K562 (cell line): ENCODE measurements around the gene LTA. TPM values are rescaled to one million over a fixed set of nuclear protein-coding genes. Genes with fewer than 3 reads are reported as not detected.
A peak's percentile ranks its signal among the peaks of the same experiment; 100 is the strongest.

Source experiments
- ATAC-seq: fragments of 200-7000 bp; cut with Tn5 transposase; 3 replicates; pipeline ENCODE4 v1.9.1; 2020; ENCODE audit warnings: moderate library complexity
- BruUV-seq: library from RNA; stranded (reverse); fragments of 400-500 nt; replicated peaks from 2 replicates; lab custom pipeline; 2021; lab: Mats Ljungman, UMichigan
- CTCF ChIA-PET: fragments of 300-600 bp; formaldehyde crosslinking; extraction: SDS; loops from one replicate; lab custom pipeline; 2021; ENCODE audit warnings: low intra/inter-chr PET ratio; lab: Yijun Ruan, JAX
- POLR2A ChIA-PET: fragments of 300-600, 350-650 bp; sonication (Branson Sonifier 250); formaldehyde crosslinking; extraction: SDS; loops from one replicate; lab custom pipeline; 2021; ENCODE audit warnings: antibody characterized with exemption, inconsistent platforms; lab: Yijun Ruan, JAX
- DNase-seq, 4 experiments: peaks; one replicate each; pipeline versions ENCODE4 v3.0.0 to v3.0.0-alpha.2; 2011 to 2018; ENCODE audit warnings: low spot score in 3 of 4, mixed read lengths in 3 of 4; ENCODE audit errors: extremely low read depth in 1 of 4
- FAIRE-seq: peaks from 2 replicates; lab custom pipeline; 2011; peaks lifted over from hg19 to GRCh38; lab: Jason Lieb, UNC
- H2AFZ ChIP-seq: 2 replicates; pipeline ENCODE4 v1.6.0; 2011; ENCODE audit warnings: low read depth, low read length, control low read depth, inconsistent platforms
- H3K27ac ChIP-seq: fragments of 200-600 bp; 3 replicates; pipeline ENCODE4 v1.8.0; 2011; ENCODE audit warnings: low read depth, mild to moderate bottlenecking, control low read depth, inconsistent platforms, low read length, moderate library complexity, mixed read lengths; ENCODE audit errors: extremely low read depth
- H3K27me3 ChIP-seq, 2 experiments: fragments of 300-600 bp in 1 of 2; 2 replicates in 1 of 2; 3 replicates in 1 of 2; pipeline versions ENCODE4 v1.6.0 to v1.8.0; 2011; ENCODE audit warnings: inconsistent platforms in 2 of 2, low read length in 2 of 2, mild to moderate bottlenecking in 1 of 2, mixed read lengths in 1 of 2, moderate library complexity in 1 of 2; ENCODE audit not compliant: control insufficient read depth in 2 of 2, insufficient read depth in 2 of 2
- H3K36me3 ChIP-seq: fragments of 300-600 bp; 3 replicates; pipeline ENCODE4 v1.8.0; 2011; ENCODE audit warnings: mild to moderate bottlenecking, low read length, inconsistent platforms; ENCODE audit not compliant: control insufficient read depth, insufficient read depth
- H3K4me1 ChIP-seq, 2 experiments: fragments of 200-600 bp in 1 of 2; replicated peaks in 1 of 2; 2 replicates in 1 of 2; 3 replicates in 1 of 2; pipeline versions ENCODE4 v1.5.1 to v1.8.0; 2011; ENCODE audit warnings: inconsistent platforms in 2 of 2, low read length in 2 of 2, mild to moderate bottlenecking in 1 of 2, mixed read lengths in 1 of 2, moderate library complexity in 1 of 2; ENCODE audit not compliant: control insufficient read depth in 2 of 2, insufficient read depth in 2 of 2
- H3K4me2 ChIP-seq: 2 replicates; pipeline ENCODE4 v1.6.1; 2011; ENCODE audit warnings: low read length, control low read depth, inconsistent platforms, mixed read lengths; ENCODE audit not compliant: insufficient read depth
- H3K4me3 ChIP-seq: fragments of 200-600 bp; sonication (generic), shearing (Covaris generic); 2 replicates; pipeline ENCODE4 v1.5.1; 2016; ENCODE audit warnings: control low read depth, inconsistent platforms
- H3K79me2 ChIP-seq: fragments of 200-600 bp; 3 replicates; pipeline ENCODE4 v1.8.0; 2011; ENCODE audit warnings: low read length, inconsistent platforms; ENCODE audit not compliant: control insufficient read depth, insufficient read depth
- H3K9ac ChIP-seq, 2 experiments: 2 replicates each; pipeline versions ENCODE4 v1.6.0 to v1.6.1; 2011; ENCODE audit warnings: low read depth in 2 of 2, low read length in 2 of 2, control low read depth in 1 of 2, inconsistent platforms in 1 of 2, mild to moderate bottlenecking in 1 of 2, mixed read lengths in 1 of 2; ENCODE audit not compliant: insufficient read depth in 1 of 2
- H3K9me1 ChIP-seq: one replicate; pipeline ENCODE4 v1.6.0; 2011; ENCODE audit warnings: inconsistent platforms, mild to moderate bottlenecking, low read length, moderate library complexity; ENCODE audit not compliant: control insufficient read depth, insufficient read depth
- H3K9me3 ChIP-seq: replicated peaks from 2 replicates; pipeline ENCODE4 v1.5.1; 2011; ENCODE audit warnings: low read depth, low read length, inconsistent platforms; ENCODE audit not compliant: control insufficient read depth, insufficient read depth
- H4K20me1 ChIP-seq: replicated peaks from 2 replicates; pipeline ENCODE4 v1.6.1; 2011; ENCODE audit warnings: low read length, inconsistent platforms, mixed read lengths; ENCODE audit not compliant: control insufficient read depth, insufficient read depth
- CBFA2T3 ChIP-seq: fragments of 450-650 bp; IDR thresholded peaks from 2 replicates; pipeline ENCODE4 v1.6.1; 2017
- GTF2F1 ChIP-seq: IDR thresholded peaks from 2 replicates; pipeline ENCODE4 v1.6.1; 2011; ENCODE audit warnings: low read depth, low read length, improper control_type of control experiment
- MAZ ChIP-seq, 2 experiments: fragments of 450-650 bp in 1 of 2; sonication (generic) in 1 of 2; formaldehyde crosslinking; IDR thresholded peaks in 1 of 2; conservative IDR thresholded peaks in 1 of 2; 2 replicates each; pipeline versions ENCODE4 v1.4.0 to v1.5.0; 2020; ENCODE audit warnings: mild to moderate bottlenecking in 1 of 2, missing genetic modification reagents in 1 of 2
- XRCC5 ChIP-seq: fragments of 200-400 bp; formaldehyde crosslinking; IDR thresholded peaks from 2 replicates; pipeline ENCODE4 v1.6.1; 2017; ENCODE audit warnings: low read depth, mild to moderate bottlenecking, low read length
- ZNF263 ChIP-seq: sonication (generic); formaldehyde crosslinking; IDR thresholded peaks from 2 replicates; pipeline ENCODE4 v1.8.0; 2022; ENCODE audit warnings: mild to moderate bottlenecking, missing genetic modification reagents, borderline replicate concordance
- WGBS: fragments of 100-300 bp; shearing (Covaris generic); methylation state at CpG from one replicate; pipeline ENCODE4 v1.1.6; 2016; ENCODE audit warnings: low coverage, mixed read lengths; ENCODE audit not compliant: insufficient coverage; ENCODE audit errors: missing lambda C conversion rate; 5-methylcytosine and 5-hydroxymethylcytosine counted together
- in situ Hi-C: fragments of 300-500 bp; cut with MboI; formaldehyde crosslinking; loops from 4 replicates; pipeline ENCODE4 v1.15.0; 2018; ENCODE audit warnings: inconsistent platforms, mixed read lengths
- intact Hi-C: fragments of 100-400 bp; cut with micrococcal nuclease; formaldehyde crosslinking; loops from 2 replicates; pipeline ENCODE4 v1.14.2; 2022
- polyA plus RNA-seq, 8 experiments: library from polyadenylated mRNA; depleted of rRNA in 4 of 8; stranded (reverse) in 5 of 8; unstranded in 3 of 8; fragments of >200 nt; fragmentation: Nextera tagmentation in 2 of 8; fragmentation: Illumina TruSeq in 1 of 8; extraction: Ambion mirVana in 2 of 8; extraction: Trizol in 1 of 8; gene quantifications; 2 replicates each; pipeline versions ENCODE4 v1.2.1 to v1.2.3, GENCODE V29; 2011 to 2014; ENCODE audit warnings: inconsistent platforms in 1 of 8, missing spikeins in 1 of 8
- total RNA-seq, 7 experiments: library from RNA; depleted of rRNA in 6 of 7; stranded (reverse); fragments of >200 nt in 6 of 7; fragmentation: Illumina TruSeq in 2 of 7; extraction: Trizol in 2 of 7; gene quantifications; 2 replicates each; pipeline versions ENCODE4 v1.2.1 to v1.2.3, GENCODE V29; 2011 to 2021; ENCODE audit warnings: low replicate concordance in 1 of 7
- TF ChIP-seq, protein P1 (sequence below): sonication (generic); formaldehyde crosslinking; IDR thresholded peaks from 2 replicates; pipeline ENCODE4 v1.9.0; 2022; ENCODE audit warnings: mild to moderate bottlenecking, missing genetic modification reagents
- TF ChIP-seq, protein P2 (sequence below): fragments of 450-650 bp; formaldehyde crosslinking; IDR thresholded peaks from 2 replicates; pipeline ENCODE4 v1.4.0; 2022; ENCODE audit warnings: mild to moderate bottlenecking, moderate library complexity
- TF ChIP-seq, protein P3 (sequence below): fragments of 200-800 bp; sonication (Bioruptor generic); IDR thresholded peaks from 2 replicates; pipeline ENCODE4 v1.6.1; 2017; ENCODE audit warnings: missing genetic modification characterization, missing compliant biosample characterization

LTA gene
- total and polyA plus RNA-seq, 9 of the 15 experiments (the other 6 are each of a cell fraction or from before 2014, with no cell fraction given): 0.80 TPM; not detected in 8

DNA sequence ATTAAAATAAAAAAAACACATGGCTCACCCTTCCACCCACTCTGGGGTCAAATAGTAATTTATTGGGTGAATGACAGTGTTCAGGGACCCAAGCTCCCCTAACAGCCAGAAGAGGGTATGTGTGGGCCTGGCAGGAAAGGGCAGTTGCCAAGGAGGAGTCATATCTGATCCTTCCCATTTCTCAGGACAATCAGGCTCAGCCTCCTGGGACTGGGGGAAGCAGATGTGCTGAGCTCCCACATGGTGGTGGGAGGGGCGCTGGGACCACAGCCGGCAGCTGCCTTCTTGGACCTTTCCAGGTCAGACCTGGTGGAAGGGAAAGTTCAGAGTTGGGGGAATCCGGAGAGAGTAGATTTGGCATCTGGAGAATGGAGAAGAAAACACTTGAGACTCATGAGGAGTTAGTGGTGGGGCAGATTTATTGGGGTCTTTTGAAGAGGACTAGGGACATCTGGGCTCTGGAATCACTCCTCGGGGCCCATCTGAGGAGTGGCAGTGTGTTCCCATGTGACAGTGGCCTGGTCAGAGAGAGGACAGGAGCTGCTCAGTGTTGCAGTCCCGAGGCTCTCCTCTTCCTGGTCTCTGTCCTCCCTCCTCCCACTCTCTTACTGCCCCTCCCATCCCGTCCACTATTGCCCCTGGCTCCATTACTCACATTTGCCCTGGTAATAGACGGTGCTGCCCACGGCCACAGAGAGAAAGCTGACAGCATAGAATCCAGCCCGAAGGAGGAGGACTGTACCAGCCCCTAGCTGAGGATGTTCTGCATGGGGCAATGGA is 17.0 kb downstream of the LTA start:
- Histone ChIP-seq H3K27ac (no peak overlapping the region), H3K4me1 (peaks cover 28 to 46% of the 10 kb centered on the region in 2 experiments), H3K9me3 (no peaks in the 10 kb centered on the region), H4K20me1 (no peaks in the 10 kb centered on the region), H3K79me2 (no peaks in the 10 kb centered on the region), H2AFZ (peak overlapping the region; percentile 77), H3K4me3 (no peak overlapping the region), H3K9ac (peak overlapping the region; percentile 23 to 85; a peak in 3 of 4 replicates), H3K36me3 (no peaks in the 10 kb centered on the region), H3K27me3 (no peaks in the 10 kb centered on the region), H3K4me2 (no peak overlapping the region), H3K9me1 (peaks cover 3% of the 10 kb centered on the region)
- ATAC-seq (peak; percentile 60), DNase-seq (no peak), FAIRE-seq (no peak)
- ChIA-PET POLR2A (interaction anchor here (0.6 to 2.8 kb wide), 8 partner anchors 13 to 616 kb away, joined by 3 to 10 read pairs (median 3); partner anchors contain the start of genes DDX39B, NFKBIL1 and TNF), CTCF (interaction anchor here (0.6 to 0.9 kb wide), 2 partner anchors 10 to 34 kb away, joined by 3 read pairs; no protein-coding TSS in a partner anchor)
- TF ChIP-seq, protein P1, sequence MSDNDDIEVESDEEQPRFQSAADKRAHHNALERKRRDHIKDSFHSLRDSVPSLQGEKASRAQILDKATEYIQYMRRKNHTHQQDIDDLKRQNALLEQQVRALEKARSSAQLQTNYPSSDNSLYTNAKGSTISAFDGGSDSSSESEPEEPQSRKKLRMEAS (CRISPR knock-in tag): peak; percentile 44; the same call in 1 of the 2 replicates
- TF ChIP-seq ZNF263 (CRISPR knock-in tag) (peak; percentile 51; the same call in 1 of the 2 replicates), XRCC5 (0 out of 2 replicates have a peak, but pooled peaks have one; percentile 9), GTF2F1 (no peak), CBFA2T3 (peak; percentile 56), MAZ (CRISPR knock-in tag; conservative IDR thresholded peaks at IDR 0.05 in 1 of 2, IDR thresholded peaks at IDR 0.05 in 1 of 2) (0 out of 4 replicates have a peak, but pooled peaks of 1 of the 2 experiments have one; percentile 32)
- TF ChIP-seq, protein P2, sequence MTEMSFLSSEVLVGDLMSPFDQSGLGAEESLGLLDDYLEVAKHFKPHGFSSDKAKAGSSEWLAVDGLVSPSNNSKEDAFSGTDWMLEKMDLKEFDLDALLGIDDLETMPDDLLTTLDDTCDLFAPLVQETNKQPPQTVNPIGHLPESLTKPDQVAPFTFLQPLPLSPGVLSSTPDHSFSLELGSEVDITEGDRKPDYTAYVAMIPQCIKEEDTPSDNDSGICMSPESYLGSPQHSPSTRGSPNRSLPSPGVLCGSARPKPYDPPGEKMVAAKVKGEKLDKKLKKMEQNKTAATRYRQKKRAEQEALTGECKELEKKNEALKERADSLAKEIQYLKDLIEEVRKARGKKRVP (CRISPR knock-in tag): no peak
- TF ChIP-seq, protein P3, sequence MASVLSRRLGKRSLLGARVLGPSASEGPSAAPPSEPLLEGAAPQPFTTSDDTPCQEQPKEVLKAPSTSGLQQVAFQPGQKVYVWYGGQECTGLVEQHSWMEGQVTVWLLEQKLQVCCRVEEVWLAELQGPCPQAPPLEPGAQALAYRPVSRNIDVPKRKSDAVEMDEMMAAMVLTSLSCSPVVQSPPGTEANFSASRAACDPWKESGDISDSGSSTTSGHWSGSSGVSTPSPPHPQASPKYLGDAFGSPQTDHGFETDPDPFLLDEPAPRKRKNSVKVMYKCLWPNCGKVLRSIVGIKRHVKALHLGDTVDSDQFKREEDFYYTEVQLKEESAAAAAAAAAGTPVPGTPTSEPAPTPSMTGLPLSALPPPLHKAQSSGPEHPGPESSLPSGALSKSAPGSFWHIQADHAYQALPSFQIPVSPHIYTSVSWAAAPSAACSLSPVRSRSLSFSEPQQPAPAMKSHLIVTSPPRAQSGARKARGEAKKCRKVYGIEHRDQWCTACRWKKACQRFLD: no peak
- no TSS peak for BruUV-seq
- 30% methylated on average over 9 of the region's 9 CpGs for WGBS
- in situ Hi-C loops: no loop called here
- intact Hi-C loops: loop anchor here (10.0 kb wide), 1 partner anchor 394 kb away; no protein-coding TSS in a partner anchor
